Measurements from ENCODE around the gene BTRC. TPM values are rescaled to one million over a fixed set of nuclear protein-coding genes. Genes with fewer than 3 reads are reported as not detected.

Gene BTRC
- polyA plus RNA-seq, 3 donors: 2.8 to 4.3 (median 3.1) TPM

DNA sequence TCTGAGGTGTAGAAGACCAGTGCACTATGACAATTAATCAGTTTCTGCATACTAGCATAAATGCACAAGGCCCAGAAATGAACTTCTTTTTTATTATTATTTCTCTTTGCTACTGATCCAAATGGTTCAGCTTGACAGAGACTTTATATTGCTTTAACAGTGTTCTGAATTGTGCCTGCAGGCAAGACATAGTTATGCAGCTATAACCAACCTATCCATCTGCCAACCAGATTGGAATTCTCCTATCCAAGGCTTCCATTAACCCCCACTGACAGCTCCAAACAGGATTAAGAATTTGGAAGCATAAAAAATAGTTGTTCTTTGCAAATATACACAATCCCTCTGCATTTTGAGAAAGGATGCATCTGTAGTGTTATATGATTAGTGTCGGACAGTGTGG is 98.2 kb downstream of the BTRC start:
- Mint-ChIP-seq H3K4me1 (peaks cover 6% of the 10 kb centered on the region), H3K36me3 (peaks cover 0 to 5% of the 10 kb centered on the region in 2 donors), H3K4me3 (no peak overlapping the region), H3K27me3 (ENCODE audit: low read depth in 3 of 3) (peaks cover 3 to 16% (median 6%) of the 10 kb centered on the region in 3 donors), H3K27ac (no peak overlapping the region), H3K9me3 (no peaks in the 10 kb centered on the region)
- Histone ChIP-seq H2AFZ (ENCODE audit: insufficient read depth, low read depth, low read length, poor library complexity, severe bottlenecking) (no peak overlapping the region), H3K4me3 (replicated peaks in 1 of 3; ENCODE audit: low read depth in 2 of 3, low read length in 3 of 3) (no peak overlapping the region), H3K79me2 (ENCODE audit: insufficient read depth, low read length) (no peaks in the 10 kb centered on the region), H3K9me3 (replicated peaks in 1 of 2; ENCODE audit: control insufficient read depth in 1 of 2, insufficient read depth in 1 of 2, low read length in 2 of 2) (no peaks in the 10 kb centered on the region), H3K36me3 (replicated peaks in 1 of 2; ENCODE audit: control insufficient read depth in 1 of 2, insufficient read depth in 2 of 2, low read length in 2 of 2) (no peaks in the 10 kb centered on the region), H3K27me3 (ENCODE audit: control insufficient read depth in 2 of 2, insufficient read depth in 2 of 2, low read length in 2 of 2) (peaks cover 3 to 8% of the 10 kb centered on the region in 2 donors), H3K4me2 (replicated peaks; ENCODE audit: extremely low read depth, low read length, poor library complexity, severe bottlenecking) (no peak overlapping the region), H4K20me1 (ENCODE audit: insufficient read depth, low read length) (peaks cover 2% of the 10 kb centered on the region), H3K4me1 (ENCODE audit: control insufficient read depth in 1 of 2, insufficient read depth in 2 of 2, low read length in 2 of 2) (peaks cover 0 to 3% of the 10 kb centered on the region in 2 donors), H3K27ac (ENCODE audit: low read depth in 1 of 2, low read length in 2 of 2) (no peak overlapping the region), H3K9ac (ENCODE audit: insufficient read depth, low read length, poor library complexity, severe bottlenecking) (no peak overlapping the region)
- intact Hi-C loops (cut with micrococcal nuclease): no loop called here
- no peak for DNase-seq
- TF ChIP-seq, protein P1, sequence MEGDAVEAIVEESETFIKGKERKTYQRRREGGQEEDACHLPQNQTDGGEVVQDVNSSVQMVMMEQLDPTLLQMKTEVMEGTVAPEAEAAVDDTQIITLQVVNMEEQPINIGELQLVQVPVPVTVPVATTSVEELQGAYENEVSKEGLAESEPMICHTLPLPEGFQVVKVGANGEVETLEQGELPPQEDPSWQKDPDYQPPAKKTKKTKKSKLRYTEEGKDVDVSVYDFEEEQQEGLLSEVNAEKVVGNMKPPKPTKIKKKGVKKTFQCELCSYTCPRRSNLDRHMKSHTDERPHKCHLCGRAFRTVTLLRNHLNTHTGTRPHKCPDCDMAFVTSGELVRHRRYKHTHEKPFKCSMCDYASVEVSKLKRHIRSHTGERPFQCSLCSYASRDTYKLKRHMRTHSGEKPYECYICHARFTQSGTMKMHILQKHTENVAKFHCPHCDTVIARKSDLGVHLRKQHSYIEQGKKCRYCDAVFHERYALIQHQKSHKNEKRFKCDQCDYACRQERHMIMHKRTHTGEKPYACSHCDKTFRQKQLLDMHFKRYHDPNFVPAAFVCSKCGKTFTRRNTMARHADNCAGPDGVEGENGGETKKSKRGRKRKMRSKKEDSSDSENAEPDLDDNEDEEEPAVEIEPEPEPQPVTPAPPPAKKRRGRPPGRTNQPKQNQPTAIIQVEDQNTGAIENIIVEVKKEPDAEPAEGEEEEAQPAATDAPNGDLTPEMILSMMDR (IDR thresholded peaks at IDR 0.05): no peak
- WGBS (ENCODE audit: insufficient coverage): 100% methylated on average over 1 of the region's 1 CpG

DNA sequence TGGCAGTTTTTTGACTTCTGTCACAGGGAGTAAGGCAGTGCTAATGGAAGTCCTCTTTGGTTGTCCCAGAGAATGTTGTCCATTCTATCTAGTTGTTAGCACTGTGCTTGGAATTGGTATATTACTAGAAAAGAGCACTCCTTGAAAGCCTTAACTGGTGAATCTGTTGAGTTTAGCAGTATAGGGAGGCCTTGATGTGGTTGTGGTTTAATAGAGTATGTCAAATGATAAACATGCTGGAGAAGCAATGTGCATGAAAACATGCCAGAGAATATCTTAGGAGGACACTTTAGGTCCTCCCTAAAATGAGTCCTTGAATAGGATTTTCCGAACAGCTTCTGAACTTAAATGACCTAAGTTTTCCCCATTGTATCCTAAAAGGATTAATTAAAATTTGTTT is 98.6 kb downstream of the BTRC start:
- no peaks in the 10 kb centered on the region for H3K79me2 ChIP-seq (ENCODE audit: insufficient read depth, low read length)
- no peaks in the 10 kb centered on the region for H3K9me3 Mint-ChIP-seq
- H3K4me1 Mint-ChIP-seq: peaks cover 6% of the 10 kb centered on the region
- H3K27me3 Mint-ChIP-seq (ENCODE audit: low read depth in 3 of 3): peaks cover 3 to 16% (median 6%) of the 10 kb centered on the region in 3 donors
- intact Hi-C loops (cut with micrococcal nuclease): no loop called here
- no peak overlapping the region for H3K4me2 ChIP-seq (replicated peaks; ENCODE audit: extremely low read depth, low read length, poor library complexity, severe bottlenecking)
- DNase-seq: no peak
- H3K36me3 Mint-ChIP-seq: peaks cover 0 to 5% of the 10 kb centered on the region in 2 donors
- no peak overlapping the region for H3K9ac ChIP-seq (ENCODE audit: insufficient read depth, low read length, poor library complexity, severe bottlenecking)
- no peak overlapping the region for H2AFZ ChIP-seq (ENCODE audit: insufficient read depth, low read depth, low read length, poor library complexity, severe bottlenecking)
- H4K20me1 ChIP-seq (ENCODE audit: insufficient read depth, low read length): peaks cover 4% of the 10 kb centered on the region
- H3K4me1 ChIP-seq (ENCODE audit: control insufficient read depth in 1 of 2, insufficient read depth in 2 of 2, low read length in 2 of 2): peaks cover 0 to 3% of the 10 kb centered on the region in 2 donors
- H3K36me3 ChIP-seq (replicated peaks in 1 of 2; ENCODE audit: control insufficient read depth in 1 of 2, insufficient read depth in 2 of 2, low read length in 2 of 2): no peaks in the 10 kb centered on the region
- peaks cover 3 to 8% of the 10 kb centered on the region in 2 donors for H3K27me3 ChIP-seq (ENCODE audit: control insufficient read depth in 2 of 2, insufficient read depth in 2 of 2, low read length in 2 of 2)
- H3K4me3 Mint-ChIP-seq: no peak overlapping the region
- H3K27ac Mint-ChIP-seq: no peak overlapping the region
- no peaks in the 10 kb centered on the region for H3K9me3 ChIP-seq (replicated peaks in 1 of 2; ENCODE audit: control insufficient read depth in 1 of 2, insufficient read depth in 1 of 2, low read length in 2 of 2)
- TF ChIP-seq, protein P1 (IDR thresholded peaks at IDR 0.05): no peak
- no CpG with 5 or more reads among the region's 1 CpG for WGBS (ENCODE audit: insufficient coverage)
- no peak overlapping the region for H3K4me3 ChIP-seq (replicated peaks in 1 of 3; ENCODE audit: low read depth in 2 of 3, low read length in 3 of 3)
- H3K27ac ChIP-seq (ENCODE audit: low read depth in 1 of 2, low read length in 2 of 2): no peak overlapping the region
